NCI-H82 (cell line): Measurements from ENCODE around the gene ALX3.
"Not testable (repeated sequence)": the region's sequence is repeated elsewhere in the genome, so short reads cannot be mapped to it uniquely, and the experiment has no call there.

Experiments used
- DNase-seq: peaks from one replicate; lab custom pipeline; 2025; lab: John Stamatoyannopoulos, UW

ALX3 gene

GRCh38 chr1:110089561-110090275 lies 19.2 kb upstream of the ALX3 start:
- no peak for DNase-seq

GRCh38 chr1:110088739-110089316 lies 18.4 kb upstream of the ALX3 start:
- DNase-seq: no peak

- DNase-seq: peak; percentile 79
These were observed 17.6 kb upstream of the ALX3 start for GRCh38 chr1:110087812-110088738.

GRCh38 chr1:110086961-110087360 lies 16.5 kb upstream of the ALX3 start:
- DNase-seq: no peak

- DNase-seq: no peak
These were observed 15.2 kb upstream of the ALX3 start for GRCh38 chr1:110085671-110086070.

GRCh38 chr1:110084227-110085078 lies 14.0 kb upstream of the ALX3 start:
- DNase-seq: no peak

- no peak for DNase-seq
These were observed 13.4 kb upstream of the ALX3 start for GRCh38 chr1:110083866-110084226.

- DNase-seq: no peak
These were observed 12.8 kb upstream of the ALX3 start for GRCh38 chr1:110083061-110083865.

- no peak for DNase-seq
These were observed 12.0 kb upstream of the ALX3 start for GRCh38 chr1:110082477-110082876.

- DNase-seq: no peak
These were observed 10.6 kb upstream of the ALX3 start for GRCh38 chr1:110081061-110081460.

GRCh38 chr1:110079995-110080394 lies 9.5 kb upstream of the ALX3 start:
- not testable (repeated sequence) for DNase-seq

GRCh38 chr1:110076789-110077500 lies 6.5 kb upstream of the ALX3 start:
- DNase-seq: no peak

- no peak for DNase-seq
These were observed 3.7 kb upstream of the ALX3 start for GRCh38 chr1:110074166-110074565.

GRCh38 chr1:110070282-110070669 lies 196 bp downstream of the ALX3 start:
- DNase-seq: no peak

- no peak for DNase-seq
These were observed 829 bp downstream of the ALX3 start for GRCh38 chr1:110069404-110070281.

GRCh38 chr1:110068646-110069403 lies 1.6 kb downstream of the ALX3 start:
- peak; percentile 64 for DNase-seq

GRCh38 chr1:110067893-110068645 lies 2.4 kb downstream of the ALX3 start:
- DNase-seq: peak; percentile 41

GRCh38 chr1:110067479-110067892 lies 3.0 kb downstream of the ALX3 start:
- DNase-seq: no peak
